AG10803 (cell line): ENCODE data around the gene NELL2.
"Not testable (repeated sequence)": the region's sequence is repeated elsewhere in the genome, so short reads cannot be mapped to it uniquely, and the experiment has no call there.

Experiments
- DNase-seq: peaks from one replicate; pipeline ENCODE4 v3.0.0; 2010; ENCODE audit warnings: low read depth
- H3K4me3 ChIP-seq: 2 replicates; pipeline ENCODE4 v1.5.1; 2011; ENCODE audit warnings: mild to moderate bottlenecking, low read length, control low read depth
- TF ChIP-seq, protein P1 (sequence below): conservative IDR thresholded peaks from 2 replicates; pipeline ENCODE4 v1.5.1; 2011; ENCODE audit warnings: mild to moderate bottlenecking, low read length, control low read depth, inconsistent platforms

NELL2 gene

DNA sequence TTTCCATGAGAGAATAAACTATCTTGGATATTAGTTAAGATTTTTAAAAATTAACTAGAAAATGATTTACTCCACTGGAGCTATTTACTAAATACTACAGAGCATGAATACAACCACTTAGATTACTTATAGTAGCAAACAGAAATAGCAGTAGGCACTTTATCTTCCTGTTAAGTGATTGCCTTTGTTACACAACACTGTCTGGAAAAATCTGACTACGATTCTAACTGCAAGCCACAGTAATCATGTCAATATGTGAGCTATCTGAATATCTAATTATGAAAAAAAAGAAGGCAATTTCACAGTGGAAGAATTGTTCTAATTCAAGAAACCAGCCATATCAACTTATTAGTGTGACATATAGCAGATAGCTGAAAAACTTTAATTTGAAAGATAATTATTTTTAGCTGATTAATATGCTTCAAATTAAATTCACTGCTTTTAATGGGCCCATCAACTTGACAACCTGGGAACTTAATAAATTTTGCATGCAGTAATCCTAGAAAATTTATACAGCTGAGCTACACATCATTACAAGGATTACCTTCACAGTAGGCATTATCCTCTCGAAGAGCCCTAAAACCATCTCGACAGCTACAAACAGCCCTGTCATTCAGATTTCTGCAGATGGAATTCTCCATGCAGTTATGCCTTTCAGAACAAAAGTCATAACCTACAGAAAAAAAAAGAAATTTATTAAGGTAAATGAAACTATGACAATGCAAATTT lies 172.8 kb downstream of the NELL2 start:
- TF ChIP-seq, protein P1, sequence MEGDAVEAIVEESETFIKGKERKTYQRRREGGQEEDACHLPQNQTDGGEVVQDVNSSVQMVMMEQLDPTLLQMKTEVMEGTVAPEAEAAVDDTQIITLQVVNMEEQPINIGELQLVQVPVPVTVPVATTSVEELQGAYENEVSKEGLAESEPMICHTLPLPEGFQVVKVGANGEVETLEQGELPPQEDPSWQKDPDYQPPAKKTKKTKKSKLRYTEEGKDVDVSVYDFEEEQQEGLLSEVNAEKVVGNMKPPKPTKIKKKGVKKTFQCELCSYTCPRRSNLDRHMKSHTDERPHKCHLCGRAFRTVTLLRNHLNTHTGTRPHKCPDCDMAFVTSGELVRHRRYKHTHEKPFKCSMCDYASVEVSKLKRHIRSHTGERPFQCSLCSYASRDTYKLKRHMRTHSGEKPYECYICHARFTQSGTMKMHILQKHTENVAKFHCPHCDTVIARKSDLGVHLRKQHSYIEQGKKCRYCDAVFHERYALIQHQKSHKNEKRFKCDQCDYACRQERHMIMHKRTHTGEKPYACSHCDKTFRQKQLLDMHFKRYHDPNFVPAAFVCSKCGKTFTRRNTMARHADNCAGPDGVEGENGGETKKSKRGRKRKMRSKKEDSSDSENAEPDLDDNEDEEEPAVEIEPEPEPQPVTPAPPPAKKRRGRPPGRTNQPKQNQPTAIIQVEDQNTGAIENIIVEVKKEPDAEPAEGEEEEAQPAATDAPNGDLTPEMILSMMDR, result no peak
- H3K4me3 ChIP-seq, result no peak overlapping the region
- DNase-seq, result no peak

DNA sequence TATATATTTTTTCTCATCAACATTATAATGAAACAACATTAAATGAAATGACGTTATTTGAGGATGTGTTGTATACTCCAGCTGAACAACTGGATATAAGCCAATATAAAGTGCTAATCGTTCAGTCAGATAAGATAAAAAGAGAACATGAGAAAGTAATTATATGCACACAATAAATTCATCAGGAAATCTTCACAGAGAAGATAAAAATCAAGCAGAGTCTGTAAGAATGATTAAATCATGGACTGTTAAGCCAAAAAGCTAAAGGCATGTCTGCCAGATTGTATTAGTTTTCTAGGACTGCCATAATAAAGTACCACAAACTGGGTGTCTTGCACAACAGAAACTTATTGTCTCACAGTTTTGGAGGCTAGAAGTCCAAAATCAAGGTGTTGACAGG lies 178.6 kb downstream of the NELL2 start:
- no peak for DNase-seq
- TF ChIP-seq, protein P1, result no peak
- H3K4me3 ChIP-seq, result no peak overlapping the region

DNA sequence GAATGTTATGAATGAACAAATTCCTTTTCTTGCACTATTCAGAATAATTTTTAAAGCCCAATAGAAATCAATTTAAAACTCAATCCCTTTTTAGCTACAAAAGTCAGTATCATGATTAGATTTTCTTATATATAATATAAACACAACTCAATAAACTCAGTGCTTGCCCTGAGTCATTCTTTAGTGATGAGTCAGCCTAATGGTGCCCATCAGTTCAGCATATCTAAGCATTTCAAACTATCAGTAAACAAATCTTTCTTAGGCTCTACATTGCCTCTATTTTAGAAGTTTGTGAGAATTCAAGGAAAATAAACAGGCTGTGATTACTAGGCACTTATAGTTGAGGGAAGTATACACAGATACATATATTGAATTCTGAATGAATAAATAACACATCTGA lies 179.6 kb downstream of the NELL2 start:
- no peak overlapping the region for H3K4me3 ChIP-seq
- no peak for DNase-seq
- TF ChIP-seq, protein P1, result no peak

DNA sequence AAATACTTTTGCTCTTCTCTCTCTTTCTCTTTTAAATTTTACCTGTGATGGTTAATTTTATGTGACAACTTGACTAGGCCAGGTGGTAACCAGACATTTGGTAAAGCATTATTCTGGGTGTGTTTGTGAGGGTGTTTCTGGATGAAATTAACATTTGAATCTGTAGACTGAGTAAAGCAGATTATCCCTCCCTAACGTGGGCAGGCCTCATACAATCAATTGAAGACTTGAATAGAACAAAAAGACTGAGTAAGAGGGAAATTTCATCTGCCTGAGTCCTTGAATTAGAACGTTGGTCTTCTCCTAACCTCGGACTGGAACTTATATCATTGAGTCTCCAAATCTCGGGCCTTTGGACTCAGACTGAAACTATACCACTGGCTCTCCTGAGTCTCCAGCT lies 182.1 kb downstream of the NELL2 start:
- TF ChIP-seq, protein P1, result no peak
- no peak overlapping the region for H3K4me3 ChIP-seq
- DNase-seq, result no peak

DNA sequence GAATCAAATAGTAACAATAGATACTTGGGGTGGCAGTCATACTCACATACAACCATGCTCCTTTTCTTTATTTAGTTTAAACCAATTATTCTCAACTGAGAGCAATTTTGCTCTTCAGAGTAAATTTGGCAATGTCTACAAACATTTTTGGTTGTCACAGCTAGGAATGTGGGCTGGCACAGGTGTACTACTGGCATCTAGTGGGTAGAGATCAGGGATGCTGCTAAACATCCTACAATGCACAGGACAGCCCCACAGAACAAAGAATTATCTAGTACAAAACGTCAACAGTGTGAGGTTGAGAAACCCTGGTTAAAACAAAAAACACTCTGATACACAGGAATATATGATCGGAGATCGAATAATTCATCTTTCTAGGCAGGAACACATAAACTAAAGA lies 186.5 kb downstream of the NELL2 start:
- TF ChIP-seq, protein P1, result no peak
- H3K4me3 ChIP-seq, result no peak overlapping the region

DNA sequence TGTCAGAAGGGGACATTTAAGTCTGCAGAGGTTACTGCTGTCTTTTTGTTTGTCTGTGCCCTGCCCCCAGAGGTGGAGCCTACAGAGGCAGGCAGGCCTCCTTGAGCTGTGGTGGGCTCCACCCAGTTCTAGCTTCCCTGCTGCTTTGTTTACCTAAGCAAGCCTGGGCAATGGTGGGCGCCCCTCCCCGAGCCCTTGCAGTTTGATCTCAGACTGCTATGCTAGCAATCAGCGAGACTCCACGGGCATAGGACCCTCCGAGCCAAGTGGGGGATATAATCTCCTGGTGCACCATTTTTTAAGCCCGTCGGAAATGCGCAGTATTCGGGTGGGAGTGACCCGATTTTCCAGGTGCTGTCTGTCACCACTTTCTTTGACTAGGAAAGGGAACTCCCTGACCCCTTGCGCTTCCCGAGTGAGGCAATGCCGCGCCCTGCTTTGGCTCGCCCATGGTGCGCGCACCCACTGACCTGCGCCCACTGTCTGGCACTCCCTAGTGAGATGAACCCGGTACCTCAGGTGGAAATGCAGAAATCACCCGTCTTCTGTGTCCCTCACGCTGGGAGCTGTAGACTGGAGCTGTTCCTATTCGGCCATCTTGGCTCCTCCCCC lies 189.2 kb downstream of the NELL2 start:
- not testable (repeated sequence) for H3K4me3 ChIP-seq, DNase-seq

More for the DNA sequence above, 186.5 kb downstream of the NELL2 start:
- DNase-seq, result no peak

DNA sequence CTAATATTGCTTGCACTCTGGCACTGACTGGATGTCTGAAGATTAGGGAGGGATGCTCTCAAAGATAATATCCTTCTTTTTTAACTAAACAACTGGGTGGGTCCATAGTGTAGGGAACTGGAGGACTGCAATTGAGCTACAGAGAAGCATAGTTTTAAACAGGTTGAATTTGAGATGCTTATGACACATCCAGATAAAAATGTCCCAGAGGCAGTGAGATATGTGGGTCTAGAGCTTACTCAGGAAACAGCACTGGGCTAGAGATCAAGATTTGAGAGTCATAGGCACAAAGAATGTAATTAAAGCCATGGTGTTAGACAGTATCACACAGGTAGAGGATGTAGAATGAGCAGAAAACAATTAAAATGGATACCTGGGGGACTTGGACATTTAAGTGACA lies 198.4 kb downstream of the NELL2 start:
- no peak for DNase-seq
- H3K4me3 ChIP-seq, result no peak overlapping the region
- TF ChIP-seq, protein P1, result no peak
